Keratinocyte (primary cell): ENCODE results near the gene PTPN2. TPM values are rescaled to one million over a fixed set of nuclear protein-coding genes. Genes with fewer than 3 reads are reported as not detected.

Source experiments
- DNase-seq: peaks from one replicate; pipeline ENCODE4 v3.0.0-alpha.2; 2011; ENCODE audit warnings: low read depth, missing footprints, low spot score
- FAIRE-seq: peaks from 2 replicates; lab custom pipeline; 2011; peaks lifted over from hg19 to GRCh38; lab: Jason Lieb, UNC
- H2AFZ ChIP-seq: 2 replicates; pipeline ENCODE4 v1.6.0; 2012; ENCODE audit warnings: low read length, control low read depth, inconsistent platforms; ENCODE audit not compliant: control insufficient read depth
- H3K27ac ChIP-seq: 2 replicates; pipeline ENCODE4 v1.5.1; 2011; ENCODE audit warnings: low read length; ENCODE audit not compliant: control insufficient read depth, insufficient read depth
- H3K27me3 ChIP-seq: 3 replicates; pipeline ENCODE4 v1.6.0; 2011; ENCODE audit warnings: low read length; ENCODE audit not compliant: control insufficient read depth, insufficient read depth; ENCODE audit errors: extremely low read depth
- H3K36me3 ChIP-seq, 2 experiments: 2 replicates in 1 of 2; 3 replicates in 1 of 2; pipeline ENCODE4 v1.5.1; 2011; ENCODE audit warnings: low read length in 2 of 2, mild to moderate bottlenecking in 1 of 2; ENCODE audit not compliant: control insufficient read depth in 2 of 2, insufficient read depth in 2 of 2; ENCODE audit errors: extremely low read depth in 1 of 2
- H3K4me1 ChIP-seq: 3 replicates; pipeline ENCODE4 v1.5.1; 2011; ENCODE audit warnings: low read length; ENCODE audit not compliant: control insufficient read depth, insufficient read depth; ENCODE audit errors: extremely low read depth
- H3K4me2 ChIP-seq: 3 replicates; pipeline ENCODE4 v1.6.0; 2011; ENCODE audit warnings: low read depth, low read length; ENCODE audit not compliant: control insufficient read depth, insufficient read depth; ENCODE audit errors: extremely low read depth
- H3K4me3 ChIP-seq, 3 experiments: fragments of 200-600 bp in 1 of 3; sonication (generic) in 1 of 3; 2 replicates in 2 of 3; 3 replicates in 1 of 3; pipeline ENCODE4 v1.5.1; 2011 to 2016; ENCODE audit warnings: low read length in 3 of 3, mild to moderate bottlenecking in 3 of 3, control low read depth in 2 of 3, inconsistent platforms in 1 of 3, low read depth in 1 of 3, mixed read lengths in 1 of 3, mixed run types in 1 of 3, moderate library complexity in 1 of 3; ENCODE audit not compliant: control insufficient read depth in 2 of 3, insufficient read depth in 2 of 3; ENCODE audit errors: extremely low read depth in 1 of 3
- H3K79me2 ChIP-seq: 2 replicates; pipeline ENCODE4 v1.6.0; 2012; ENCODE audit warnings: low read length; ENCODE audit not compliant: control insufficient read depth, insufficient read depth
- H3K9ac ChIP-seq: 3 replicates; pipeline ENCODE4 v1.6.0; 2011; ENCODE audit warnings: low read length; ENCODE audit not compliant: control insufficient read depth, insufficient read depth; ENCODE audit errors: extremely low read depth
- H3K9me1 ChIP-seq: 3 replicates; pipeline ENCODE4 v1.6.0; 2011; ENCODE audit warnings: low read length; ENCODE audit not compliant: control insufficient read depth, insufficient read depth; ENCODE audit errors: extremely low read depth
- H3K9me3 ChIP-seq: 2 replicates; pipeline ENCODE4 v1.5.1; 2012; ENCODE audit warnings: low read depth, low read length; ENCODE audit not compliant: control insufficient read depth
- H4K20me1 ChIP-seq: 3 replicates; pipeline ENCODE4 v1.6.0; 2011; ENCODE audit warnings: low read length; ENCODE audit not compliant: control insufficient read depth, insufficient read depth; ENCODE audit errors: extremely low read depth
- CTCF ChIP-seq, 3 experiments: IDR thresholded peaks in 1 of 3; conservative IDR thresholded peaks in 1 of 3; optimal IDR thresholded peaks in 1 of 3; 2 replicates in 2 of 3; 3 replicates in 1 of 3; pipeline versions ENCODE3 to v1.5.1; 2011; ENCODE audit warnings: low read length in 3 of 3, mild to moderate bottlenecking in 3 of 3, moderate library complexity in 2 of 3, control low read depth in 1 of 3, inconsistent platforms in 1 of 3; ENCODE audit not compliant: insufficient read depth in 2 of 3; ENCODE audit errors: extremely low read depth in 1 of 3
- EZH2 ChIP-seq: IDR thresholded peaks from one replicate; pipeline ENCODE4 v1.6.1; 2012; ENCODE audit warnings: inconsistent platforms, mild to moderate bottlenecking, low read length, moderate library complexity
- dilution Hi-C: fragments of 300-500 bp; cut with MboI; formaldehyde crosslinking; loops from one replicate; pipeline ENCODE4 v1.7.0; 2020; ENCODE audit warnings: low sequenced_read_pairs; ENCODE audit not compliant: extremely low pct_ligation_motif_present
- polyA plus RNA-seq, 5 experiments: library from polyadenylated mRNA; depleted of rRNA in 3 of 5; stranded (reverse) in 3 of 5; stranded (forward) in 1 of 5; unstranded in 1 of 5; fragments of >200 nt; gene quantifications; 1 replicate in 1 of 5; 2 replicates in 3 of 5; 3 replicates in 1 of 5; pipeline versions ENCODE4 v1.2.1 to v1.2.3, GENCODE V29; 2011 to 2012; ENCODE audit warnings: missing spikeins in 2 of 5, low read depth in 1 of 5, low replicate concordance in 1 of 5

The PTPN2 gene
- polyA plus RNA-seq, 1 donor (not counting 4 experiments of a cell fraction or from before 2014, with no cell fraction given), result 39.9 TPM

GRCh38 chr18:12779456-12779855 is 104.6 kb downstream of the PTPN2 start:
- H3K4me2 ChIP-seq, result no peak overlapping the region
- dilution Hi-C loops, result no loop called here

GRCh38 chr18:12779043-12779442 is 105.0 kb downstream of the PTPN2 start:
- DNase-seq (no peak), FAIRE-seq (no peak)
- H4K20me1 ChIP-seq, result no peaks in the 10 kb centered on the region
- H3K9ac ChIP-seq, result no peak overlapping the region
- no peak overlapping the region for H3K27ac ChIP-seq
- TF ChIP-seq CTCF (optimal IDR thresholded peaks at IDR 0.05 in 1 of 3, IDR thresholded peaks at IDR 0.05 in 1 of 3, conservative IDR thresholded peaks at IDR 0.05 in 1 of 3; ENCODE audit: extremely low read depth in 1 of 3, insufficient read depth in 2 of 3, low read length in 3 of 3) (no peak), EZH2 (no peak)
- H3K4me2 ChIP-seq, result no peak overlapping the region
- H3K36me3 ChIP-seq, result no peaks in the 10 kb centered on the region
- H3K27me3 ChIP-seq, result no peaks in the 10 kb centered on the region
- no peaks in the 10 kb centered on the region for H3K79me2 ChIP-seq
- H3K4me3 ChIP-seq, result no peak overlapping the region
- no peaks in the 10 kb centered on the region for H3K9me1 ChIP-seq
- no peaks in the 10 kb centered on the region for H3K9me3 ChIP-seq
- dilution Hi-C loops, result no loop called here
- no peak overlapping the region for H2AFZ ChIP-seq
- peaks cover 12% of the 10 kb centered on the region for H3K4me1 ChIP-seq

More at GRCh38 chr18:12779456-12779855, 104.6 kb downstream of the PTPN2 start:
- Histone ChIP-seq H3K9me1 (no peaks in the 10 kb centered on the region), H3K79me2 (no peaks in the 10 kb centered on the region), H2AFZ (no peak overlapping the region), H4K20me1 (no peaks in the 10 kb centered on the region), H3K9me3 (no peaks in the 10 kb centered on the region), H3K4me3 (no peak overlapping the region), H3K36me3 (no peaks in the 10 kb centered on the region), H3K9ac (no peak overlapping the region), H3K27ac (no peak overlapping the region), H3K4me1 (peaks cover 12% of the 10 kb centered on the region), H3K27me3 (no peaks in the 10 kb centered on the region)
- TF ChIP-seq CTCF (optimal IDR thresholded peaks at IDR 0.05 in 1 of 3, IDR thresholded peaks at IDR 0.05 in 1 of 3, conservative IDR thresholded peaks at IDR 0.05 in 1 of 3; ENCODE audit: extremely low read depth in 1 of 3, insufficient read depth in 2 of 3, low read length in 3 of 3) (no peak), EZH2 (no peak)
- DNase-seq (no peak), FAIRE-seq (no peak)
